ENCODE results near the gene ZNF786. TPM values are rescaled to one million over a fixed set of nuclear protein-coding genes. Genes with fewer than 3 reads are reported as not detected.

ZNF786 gene
- total and polyA plus RNA-seq, 10 of the 15 experiments (the other 5 are each of a cell fraction or from before 2014, with no cell fraction given), result 0.47 to 7.0 (median 4.2) TPM

GRCh38 chr7:149074116-149074885 lies 16.2 kb downstream of the ZNF786 start:
- DNase-seq (ENCODE audit: low read depth, low spot score), result no peak
- no peaks in the 10 kb centered on the region for H3K79me2 ChIP-seq (ENCODE audit: control insufficient read depth, insufficient read depth, low read length)
- H2AFZ ChIP-seq (ENCODE audit: control insufficient read depth, low read depth, low read length), result peak overlapping the region; percentile 7; the same call in 1 of the 2 replicates
- no peak overlapping the region for H3K4me3 ChIP-seq
- WGBS (ENCODE audit: insufficient coverage, insufficient replicate concordance, low lambda C conversion rate, missing lambda C conversion rate), result 30% methylated on average over 3 of the region's 3 CpGs
- 0 out of 2 replicates have a peak overlapping the region, but pooled peaks have one; percentile 9 for H3K4me2 ChIP-seq (ENCODE audit: control insufficient read depth, insufficient read depth)
- peak; percentile 41 for FAIRE-seq
- H3K9me3 ChIP-seq (replicated peaks; ENCODE audit: control insufficient read depth, insufficient read depth, low read length), result no peaks in the 10 kb centered on the region
- peaks cover 5 to 13% of the 10 kb centered on the region in 2 experiments; a peak in 3 of 4 replicates for H3K36me3 ChIP-seq (ENCODE audit: control insufficient read depth in 2 of 2, insufficient read depth in 2 of 2, low read length in 1 of 2)
- BruUV-seq (replicated peaks), result no TSS peak
- H4K20me1 ChIP-seq (ENCODE audit: control insufficient read depth, insufficient read depth), result no peaks in the 10 kb centered on the region
- ChIA-PET POLR2A (no interaction called here), RAD21 (ENCODE audit: unreplicated experiment) (interaction anchor here (1.1 kb wide), 1 partner anchor 8 kb away, joined by 3 read pairs; no protein-coding TSS in a partner anchor), CTCF (interaction anchor here (0.6 to 2.9 kb wide), 2 partner anchors 8 to 111 kb away, joined by 3 to 12 read pairs; no protein-coding TSS in a partner anchor), SMC1A (ENCODE audit: uncharacterized antibody, unreplicated experiment) (no interaction called here)
- intact Hi-C loops (cut with micrococcal nuclease; ENCODE audit: unreplicated experiment) (no loop called here), in situ Hi-C loops (cut with MboI) (no loop called here)
- no peak for TF ChIP-seq BACH1 (IDR thresholded peaks at IDR 0.05; ENCODE audit: borderline replicate concordance)
- 0 out of 2 replicates have a peak, but pooled peaks have one; percentile 18 for TF ChIP-seq ZNF384 (IDR thresholded peaks at IDR 0.05; ENCODE audit: borderline replicate concordance, low read depth, low read length)
- H3K27me3 ChIP-seq (replicated peaks in 1 of 2; ENCODE audit: control insufficient read depth in 2 of 2, insufficient read depth in 2 of 2, low read length in 1 of 2), result no peaks in the 10 kb centered on the region
- peak overlapping the region; percentile 63; the same call in 1 of the 2 replicates for H3K27ac ChIP-seq (ENCODE audit: control insufficient read depth, insufficient read depth)
- H3K9ac ChIP-seq (ENCODE audit: control insufficient read depth, insufficient read depth, low read length), result no peak overlapping the region
- no peaks in the 10 kb centered on the region for H3K4me1 ChIP-seq (ENCODE audit: control insufficient read depth, insufficient read depth, low read length)
- no peak for ATAC-seq

- no peak overlapping the region for H3K27ac ChIP-seq (ENCODE audit: control insufficient read depth, insufficient read depth)
- FAIRE-seq, result no peak
These were observed 18.1 kb downstream of the ZNF786 start for GRCh38 chr7:149072438-149072775.

More at GRCh38 chr7:149072438-149072775, 18.1 kb downstream of the ZNF786 start:
- no peaks in the 10 kb centered on the region for H3K27me3 ChIP-seq (replicated peaks in 1 of 2; ENCODE audit: control insufficient read depth in 2 of 2, insufficient read depth in 2 of 2, low read length in 1 of 2)
- no peaks in the 10 kb centered on the region for H3K9me3 ChIP-seq (replicated peaks; ENCODE audit: control insufficient read depth, insufficient read depth, low read length)
- TF ChIP-seq NBN (IDR thresholded peaks at IDR 0.05), result no peak
- TF ChIP-seq FOXK2 (IDR thresholded peaks at IDR 0.05), result no peak
- ATAC-seq, result no peak
- no TSS peak for BruUV-seq (replicated peaks)
- H3K4me2 ChIP-seq (ENCODE audit: control insufficient read depth, insufficient read depth), result no peak overlapping the region
- no peak for DNase-seq (ENCODE audit: low read depth, low spot score)
- no peak overlapping the region for H3K4me3 ChIP-seq
- ChIA-PET SMC1A (ENCODE audit: uncharacterized antibody, unreplicated experiment) (no interaction called here), POLR2A (no interaction called here), CTCF (interaction anchor here (1.1 kb wide), 1 partner anchor 67 kb away, joined by 4 read pairs; no protein-coding TSS in a partner anchor), RAD21 (ENCODE audit: unreplicated experiment) (no interaction called here)
- H3K9ac ChIP-seq (ENCODE audit: control insufficient read depth, insufficient read depth, low read length), result no peak overlapping the region
- WGBS (ENCODE audit: insufficient coverage, insufficient replicate concordance, low lambda C conversion rate, missing lambda C conversion rate), result 86% methylated on average over 4 of the region's 4 CpGs
- in situ Hi-C loops (cut with MboI) (no loop called here), intact Hi-C loops (cut with micrococcal nuclease; ENCODE audit: unreplicated experiment) (no loop called here)
- no peak overlapping the region for H2AFZ ChIP-seq (ENCODE audit: control insufficient read depth, low read depth, low read length)
- no peaks in the 10 kb centered on the region for H3K4me1 ChIP-seq (ENCODE audit: control insufficient read depth, insufficient read depth, low read length)
- H3K36me3 ChIP-seq (ENCODE audit: control insufficient read depth in 2 of 2, insufficient read depth in 2 of 2, low read length in 1 of 2), result peaks cover 5 to 13% of the 10 kb centered on the region in 2 experiments; a peak in 3 of 4 replicates
- no peaks in the 10 kb centered on the region for H3K79me2 ChIP-seq (ENCODE audit: control insufficient read depth, insufficient read depth, low read length)
- no peaks in the 10 kb centered on the region for H4K20me1 ChIP-seq (ENCODE audit: control insufficient read depth, insufficient read depth)
